ENCODE results near the gene AK8. TPM values are rescaled to one million over a fixed set of nuclear protein-coding genes. Genes with fewer than 3 reads are reported as not detected.
A peak's percentile ranks its signal among the peaks of the same experiment; 100 is the strongest.

Gene AK8
- total and polyA plus RNA-seq, 9 of the 15 experiments (the other 6 are each of a cell fraction or from before 2014, with no cell fraction given): 0.06 to 0.37 TPM; not detected in 7

GRCh38 chr9:132798817-132799790, 79.0 kb downstream of the AK8 start (continued):
- TF ChIP-seq PTBP1 (IDR thresholded peaks at IDR 0.05; ENCODE audit: low read depth, low read length) (no peak), HDAC6 (IDR thresholded peaks at IDR 0.05; ENCODE audit: low read depth, low read length) (no peak), ARID1B (IDR thresholded peaks at IDR 0.05) (peak; percentile 98), PKNOX1 (IDR thresholded peaks at IDR 0.05) (peak; percentile 62), MAFG (tag; conservative IDR thresholded peaks at IDR 0.05) (no peak), CXXC5 (CRISPR knock-in tag; IDR thresholded peaks at IDR 0.05) (peak; percentile 80), GATA2 (CRISPR knock-in tag; IDR thresholded peaks at IDR 0.05) (peak; percentile 98), CTCFL (IDR thresholded peaks at IDR 0.05; ENCODE audit: borderline replicate concordance, insufficient read depth, low read depth, low read length, poor library complexity, severe bottlenecking) (peak; percentile 36), ELK3 (CRISPR knock-in tag; IDR thresholded peaks at IDR 0.05) (no peak), NFYB (IDR thresholded peaks at IDR 0.05; ENCODE audit: extremely low read depth, insufficient read length) (no peak), CBFA2T2 (conservative IDR thresholded peaks at IDR 0.05) (peak; percentile 97), MIER1 (IDR thresholded peaks at IDR 0.05; ENCODE audit: low read depth) (no peak; the same call in 1 of the 2 replicates), TBL1XR1 (IDR thresholded peaks at IDR 0.05; ENCODE audit: low read length in 2 of 2) (peak; percentile 81 to 92; a peak in 3 of 4 replicates), REST (IDR thresholded peaks at IDR 0.05; ENCODE audit: borderline replicate concordance) (peak; percentile 94), REST (CRISPR knock-in tag; IDR thresholded peaks at IDR 0.05; ENCODE audit: low read depth) (no peak)

Measured in K562 (cell line).